GM10248 (cell line): ENCODE measurements around the gene PIP5K1B.

Source experiments
- CTCF ChIA-PET: fragments of 300-600 bp; sonication (Branson Sonifier 250); formaldehyde crosslinking; extraction: SDS; loops from one replicate; lab custom pipeline; 2021; ENCODE audit warnings: antibody characterized with exemption; lab: Yijun Ruan, JAX
- POLR2A ChIA-PET: fragments of 350-650 bp; sonication (Branson Sonifier 250); formaldehyde crosslinking; extraction: SDS; loops from one replicate; lab custom pipeline; 2020; ENCODE audit warnings: antibody characterized with exemption; lab: Yijun Ruan, JAX
- DNase-seq: peaks from one replicate; pipeline ENCODE4 v3.0.0; 2012; ENCODE audit errors: extremely low spot score
- CTCF ChIP-seq: IDR thresholded peaks from 2 replicates; pipeline ENCODE4 v1.5.1; 2012; ENCODE audit warnings: mild to moderate bottlenecking, low read depth; ENCODE audit errors: extremely low read depth, missing control alignments, control extremely low read depth

The PIP5K1B gene

DNA sequence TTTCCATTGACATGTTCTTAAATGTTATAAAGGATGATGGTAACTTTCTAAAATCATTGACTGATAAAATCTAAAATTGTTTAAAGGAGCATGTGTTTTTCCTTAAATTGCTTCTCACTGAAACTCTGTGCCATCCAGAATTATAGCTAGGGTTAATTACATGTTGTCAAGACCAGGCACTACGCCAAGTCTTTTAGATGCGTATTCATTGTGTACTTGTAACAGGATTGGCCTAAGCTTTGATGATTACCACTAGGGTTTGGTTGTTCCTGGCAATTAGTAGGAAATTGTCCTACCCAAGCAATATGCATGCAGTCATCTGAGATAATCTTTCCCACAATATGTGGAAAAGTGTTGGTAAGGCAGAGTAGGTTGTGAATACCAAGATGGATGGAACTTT lies 265.1 kb downstream of the PIP5K1B start:
- no peak for DNase-seq
- CTCF ChIA-PET: no interaction called here
- no peak for TF ChIP-seq CTCF
- POLR2A ChIA-PET: no interaction called here

- no peak for TF ChIP-seq CTCF
- ChIA-PET POLR2A (interaction anchor here (2.0 kb wide), 1 partner anchor 9 kb away, joined by 9 read pairs; no protein-coding TSS in a partner anchor), CTCF (interaction anchor here (0.8 to 5.8 kb wide), 11 partner anchors 8 to 406 kb away, joined by 3 to 34 read pairs (median 4); no protein-coding TSS in a partner anchor)
- no peak for DNase-seq
These were observed 268.6 kb downstream of the PIP5K1B start for GRCh38 chr9:68973619-68974018.

- CTCF ChIA-PET: interaction anchor here (0.8 to 5.8 kb wide), 11 partner anchors 9 to 406 kb away, joined by 3 to 34 read pairs (median 5); no protein-coding TSS in a partner anchor
- no peak for TF ChIP-seq CTCF
- POLR2A ChIA-PET: interaction anchor here (0.6 to 2.0 kb wide), 2 partner anchors 9 to 15 kb away, joined by 3 to 9 read pairs; no protein-coding TSS in a partner anchor
- peak; percentile 66 for DNase-seq
These were observed 269.4 kb downstream of the PIP5K1B start for GRCh38 chr9:68974431-68974830.

GRCh38 chr9:68974901-68975300 lies 269.9 kb downstream of the PIP5K1B start:
- no peak for TF ChIP-seq CTCF
- ChIA-PET POLR2A (interaction anchor here (2.0 kb wide), 1 partner anchor 10 kb away, joined by 9 read pairs; no protein-coding TSS in a partner anchor), CTCF (interaction anchor here (1.2 to 5.8 kb wide), 9 partner anchors 9 to 407 kb away, joined by 3 to 34 read pairs (median 10); no protein-coding TSS in a partner anchor)
- DNase-seq: no peak

- no peak for TF ChIP-seq CTCF
- no peak for DNase-seq
- ChIA-PET CTCF (interaction anchor here (0.6 to 5.8 kb wide), 8 partner anchors 9 to 392 kb away, joined by 3 to 34 read pairs (median 6); partner anchors contain the start of gene FXN), POLR2A (interaction anchor here (2.0 kb wide), 1 partner anchor 11 kb away, joined by 9 read pairs; no protein-coding TSS in a partner anchor)
These were observed 270.5 kb downstream of the PIP5K1B start for GRCh38 chr9:68975365-68976043.

DNA sequence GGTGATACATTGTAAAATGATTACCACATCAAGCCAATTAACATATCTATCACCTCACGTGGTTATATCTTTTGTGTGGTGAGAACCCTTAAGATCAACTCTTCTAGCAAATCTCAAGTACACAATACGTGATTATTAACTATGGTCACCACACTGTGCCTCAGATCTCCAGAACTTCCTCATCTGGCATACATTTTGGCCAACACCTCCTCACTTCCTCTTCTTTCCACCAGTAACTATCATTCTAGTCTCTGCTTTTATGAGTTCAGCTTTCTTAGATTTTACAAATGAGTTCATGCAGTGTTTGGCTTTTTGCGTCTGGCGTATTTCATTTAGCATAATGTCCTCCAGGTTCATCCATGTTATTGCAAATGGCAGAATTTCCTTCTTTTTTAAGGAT lies 273.0 kb downstream of the PIP5K1B start:
- ChIA-PET POLR2A (interaction anchor here (1.6 kb wide), 1 partner anchor 133 kb away, joined by 4 read pairs; no protein-coding TSS in a partner anchor), CTCF (interaction anchor here (0.9 to 5.8 kb wide), 4 partner anchors 11 to 58 kb away, joined by 3 to 34 read pairs (median 8); no protein-coding TSS in a partner anchor)
- no peak for TF ChIP-seq CTCF
- no peak for DNase-seq
